ENCODE results near the gene GADD45G.

GRCh38 chr9:89621676-89622075, 16.9 kb downstream of the GADD45G start:
- TF ChIP-seq GATA2 (IDR thresholded peaks at IDR 0.05; ENCODE audit: low read depth, low read length) (no peak), GATA3 (IDR thresholded peaks at IDR 0.05; ENCODE audit: low read depth, low read length) (no peak)
